WI38 (cell line): ENCODE measurements around the gene IGSF9B.

Source experiments
- H3K4me3 ChIP-seq: 2 replicates; pipeline ENCODE4 v1.5.1; 2011; ENCODE audit warnings: low read depth, mild to moderate bottlenecking, control low read depth, low read length
- CTCF ChIP-seq: IDR thresholded peaks from 2 replicates; pipeline ENCODE4 v1.5.1; 2012; ENCODE audit warnings: low read depth, mild to moderate bottlenecking, control low read depth, low read length

IGSF9B gene

GRCh38 chr11:133953547-133953946 is 3.2 kb downstream of the IGSF9B start:
- no peak for TF ChIP-seq CTCF
- H3K4me3 ChIP-seq, result no peak overlapping the region

GRCh38 chr11:133952199-133953190 is 4.3 kb downstream of the IGSF9B start:
- TF ChIP-seq CTCF, result no peak
- H3K4me3 ChIP-seq, result no peak overlapping the region

GRCh38 chr11:133951327-133952198 is 5.2 kb downstream of the IGSF9B start:
- H3K4me3 ChIP-seq, result no peak overlapping the region

GRCh38 chr11:133950874-133951326 is 5.9 kb downstream of the IGSF9B start:
- no peak overlapping the region for H3K4me3 ChIP-seq
- TF ChIP-seq CTCF, result no peak

More at GRCh38 chr11:133951327-133952198, 5.2 kb downstream of the IGSF9B start:
- no peak for TF ChIP-seq CTCF

GRCh38 chr11:133950421-133950820 is 6.3 kb downstream of the IGSF9B start:
- no peak for TF ChIP-seq CTCF
- H3K4me3 ChIP-seq, result no peak overlapping the region

GRCh38 chr11:133949129-133949528 is 7.6 kb downstream of the IGSF9B start:
- no peak for TF ChIP-seq CTCF
- no peak overlapping the region for H3K4me3 ChIP-seq
